ENCODE data around the gene RHOC. TPM values are rescaled to one million over a fixed set of nuclear protein-coding genes. Genes with fewer than 3 reads are reported as not detected.
A peak's percentile ranks its signal among the peaks of the same experiment; 100 is the strongest.

Gene RHOC
- total RNA-seq, 4 donors from 2014 or later: 138 to 185 (median 153) TPM

- no peaks in the 10 kb centered on the region for H3K36me3 ChIP-seq
- DNase-seq (ENCODE audit: low spot score in 2 of 2): peak; percentile 21 to 28
- no peaks in the 10 kb centered on the region for H3K9me3 ChIP-seq
- no peaks in the 10 kb centered on the region for H3K27me3 ChIP-seq
- H3K4me3 ChIP-seq: no peak overlapping the region
- TF ChIP-seq EP300 (IDR thresholded peaks at IDR 0.05): no peak
- no peak for TF ChIP-seq CTCF (IDR thresholded peaks at IDR 0.05)
- no peak for TF ChIP-seq POLR2A (IDR thresholded peaks at IDR 0.05)
- TF ChIP-seq POLR2AphosphoS5 (IDR thresholded peaks at IDR 0.05): no peak
- no peak overlapping the region for H3K27ac ChIP-seq
- H3K4me1 ChIP-seq: peaks cover 32% of the 10 kb centered on the region
- WGBS: 73% methylated on average over 3 of the region's 3 CpGs
Observed at GRCh38 chr1:112720800-112721199, 13.9 kb upstream of the RHOC start.

DNA sequence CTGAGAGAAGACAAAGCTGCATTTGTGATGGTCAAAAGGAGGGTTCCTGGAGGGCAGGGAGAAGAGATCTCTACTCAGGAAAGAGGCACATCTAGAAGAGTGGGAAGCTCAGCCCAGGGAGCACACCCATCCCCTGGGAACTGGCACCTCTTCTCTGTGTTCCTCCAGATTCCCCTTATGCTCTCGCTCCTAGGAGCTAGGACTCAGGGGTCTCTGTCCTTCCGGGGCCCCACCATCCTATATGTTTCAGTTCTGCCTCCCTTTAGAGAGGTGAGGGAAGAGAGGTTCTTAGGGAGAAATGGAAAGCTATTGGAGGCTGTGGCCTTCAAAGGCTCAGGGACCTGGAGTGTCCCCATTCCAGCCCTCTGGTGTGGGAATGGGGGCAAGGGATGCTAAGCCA is 12.8 kb upstream of the RHOC start:
- peak; percentile 14 to 23 for DNase-seq (ENCODE audit: low spot score in 2 of 2)
- H3K36me3 ChIP-seq: no peaks in the 10 kb centered on the region
- 92% methylated on average over 2 of the region's 2 CpGs for WGBS
- H3K4me1 ChIP-seq: peaks cover 40% of the 10 kb centered on the region
- no peak overlapping the region for H3K4me3 ChIP-seq
- no peak for TF ChIP-seq POLR2A (IDR thresholded peaks at IDR 0.05)
- TF ChIP-seq POLR2AphosphoS5 (IDR thresholded peaks at IDR 0.05): no peak
- no peak for TF ChIP-seq CTCF (IDR thresholded peaks at IDR 0.05)
- no peak for TF ChIP-seq EP300 (IDR thresholded peaks at IDR 0.05)
- H3K27me3 ChIP-seq: no peaks in the 10 kb centered on the region
- no peak overlapping the region for H3K27ac ChIP-seq
- H3K9me3 ChIP-seq: no peaks in the 10 kb centered on the region

DNA sequence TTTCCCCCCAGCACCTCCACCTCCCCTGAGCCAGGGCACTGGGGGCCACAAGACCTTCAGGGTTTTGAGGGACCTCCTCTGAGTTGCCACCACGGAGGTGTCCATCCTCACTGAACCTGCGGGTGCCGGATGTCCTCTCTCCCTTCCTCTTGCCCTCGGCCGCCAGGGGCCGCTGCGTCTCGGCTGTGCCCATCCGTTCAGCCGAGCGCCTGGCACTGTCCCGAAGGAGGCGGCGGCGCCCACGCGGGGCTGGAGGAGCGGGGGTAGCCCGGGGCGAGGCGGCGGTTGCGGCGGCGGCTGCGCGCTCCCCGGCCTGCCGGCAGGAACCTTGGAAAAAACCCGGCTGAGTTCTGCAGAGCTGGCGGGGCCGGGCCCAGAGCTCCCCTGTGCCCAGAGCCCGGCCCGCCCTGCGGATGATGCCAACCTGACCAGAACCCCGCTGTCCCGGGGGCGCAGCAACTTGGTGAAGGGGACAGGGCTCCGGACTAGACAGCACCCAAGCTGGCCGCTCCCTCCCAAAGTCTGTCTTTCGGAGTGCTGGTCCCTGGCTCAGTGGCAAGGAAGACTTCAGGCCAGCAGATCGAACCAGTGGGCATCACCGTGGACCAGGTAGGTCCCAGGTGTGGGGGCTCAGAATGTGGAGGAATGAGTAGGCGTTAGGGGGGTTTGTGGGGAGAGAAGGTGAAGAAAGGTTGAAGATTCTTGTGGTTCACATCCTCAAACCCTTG is 11.9 kb upstream of the RHOC start:
- peaks cover 49% of the 10 kb centered on the region for H3K4me1 ChIP-seq
- no peak for TF ChIP-seq POLR2AphosphoS5 (IDR thresholded peaks at IDR 0.05)
- TF ChIP-seq CTCF (IDR thresholded peaks at IDR 0.05): peak; percentile 64 to 94
- no peak for TF ChIP-seq EP300 (IDR thresholded peaks at IDR 0.05)
- TF ChIP-seq POLR2A (IDR thresholded peaks at IDR 0.05): no peak
- no peaks in the 10 kb centered on the region for H3K9me3 ChIP-seq
- H3K36me3 ChIP-seq: no peaks in the 10 kb centered on the region
- peak overlapping the region; percentile 42 for H3K4me3 ChIP-seq
- no peak overlapping the region for H3K27ac ChIP-seq
- DNase-seq (ENCODE audit: low spot score in 2 of 2): peak in 1 of 2 donors; percentile 87
- 21% methylated on average over 20 of the region's 44 CpGs for WGBS
- no peaks in the 10 kb centered on the region for H3K27me3 ChIP-seq

DNA sequence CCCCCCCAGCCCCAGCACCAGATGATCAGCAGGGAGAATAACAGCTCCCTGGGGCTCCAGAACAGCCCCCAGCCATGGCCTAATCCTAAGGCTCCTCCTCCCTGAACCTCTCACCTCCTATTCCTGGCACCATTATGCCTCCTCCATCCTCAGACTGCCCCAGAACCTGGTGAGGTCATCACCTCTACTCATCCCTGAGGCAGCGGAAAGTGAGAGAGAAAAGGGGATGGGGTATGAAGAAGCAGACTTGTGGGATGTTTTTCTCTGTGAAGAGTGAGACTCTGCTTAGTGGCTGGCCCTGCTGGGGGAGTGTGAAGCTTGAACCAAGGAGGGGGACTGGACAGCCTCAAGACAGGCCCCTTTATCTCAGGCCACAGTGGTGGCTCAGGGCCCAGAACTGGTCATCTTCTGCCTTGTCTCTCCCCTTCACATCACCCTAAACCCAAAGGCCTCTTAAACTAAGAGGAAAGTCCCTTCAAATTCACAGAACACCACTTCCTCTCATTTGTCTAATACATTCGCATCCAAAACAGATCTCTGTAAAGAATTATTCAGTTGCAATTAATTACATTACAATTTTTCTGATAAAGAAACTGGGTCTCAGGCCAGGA is 10.4 kb upstream of the RHOC start:
- Histone ChIP-seq H3K36me3 (no peaks in the 10 kb centered on the region), H3K27me3 (no peaks in the 10 kb centered on the region), H3K9me3 (no peaks in the 10 kb centered on the region), H3K4me1 (peaks cover 43% of the 10 kb centered on the region), H3K27ac (no peak overlapping the region), H3K4me3 (no peak overlapping the region)
- no peak for TF ChIP-seq CTCF (IDR thresholded peaks at IDR 0.05)
- TF ChIP-seq EP300 (IDR thresholded peaks at IDR 0.05): no peak
- TF ChIP-seq POLR2A (IDR thresholded peaks at IDR 0.05): no peak
- no peak for TF ChIP-seq POLR2AphosphoS5 (IDR thresholded peaks at IDR 0.05)
- peak in 1 of 2 donors; percentile 34 for DNase-seq (ENCODE audit: low spot score in 2 of 2)
- 85% methylated on average over 2 of the region's 2 CpGs for WGBS

GRCh38 chr1:112716133-112716720 is 9.3 kb upstream of the RHOC start:
- WGBS: 15% methylated on average over 13 of the region's 13 CpGs
- no peaks in the 10 kb centered on the region for H3K9me3 ChIP-seq
- H3K36me3 ChIP-seq: no peaks in the 10 kb centered on the region
- H3K4me3 ChIP-seq: peak overlapping the region; percentile 67
- DNase-seq (ENCODE audit: low spot score in 2 of 2): peak; percentile 89 to 91
- no peak for TF ChIP-seq POLR2A (IDR thresholded peaks at IDR 0.05)
- peak; percentile 92 to 93 for TF ChIP-seq CTCF (IDR thresholded peaks at IDR 0.05)
- no peaks in the 10 kb centered on the region for H3K27me3 ChIP-seq
- peak overlapping the region; percentile 72 for H3K27ac ChIP-seq
- H3K4me1 ChIP-seq: peaks cover 39% of the 10 kb centered on the region
